NCI-H82 (cell line): ENCODE measurements around the gene PCDHGA7.
"Not testable (repeated sequence)": the region's sequence is repeated elsewhere in the genome, so short reads cannot be mapped to it uniquely, and the experiment has no call there.

ENCODE experiments used
- DNase-seq: peaks from one replicate; lab custom pipeline; 2025; lab: John Stamatoyannopoulos, UW

PCDHGA7 gene

DNA sequence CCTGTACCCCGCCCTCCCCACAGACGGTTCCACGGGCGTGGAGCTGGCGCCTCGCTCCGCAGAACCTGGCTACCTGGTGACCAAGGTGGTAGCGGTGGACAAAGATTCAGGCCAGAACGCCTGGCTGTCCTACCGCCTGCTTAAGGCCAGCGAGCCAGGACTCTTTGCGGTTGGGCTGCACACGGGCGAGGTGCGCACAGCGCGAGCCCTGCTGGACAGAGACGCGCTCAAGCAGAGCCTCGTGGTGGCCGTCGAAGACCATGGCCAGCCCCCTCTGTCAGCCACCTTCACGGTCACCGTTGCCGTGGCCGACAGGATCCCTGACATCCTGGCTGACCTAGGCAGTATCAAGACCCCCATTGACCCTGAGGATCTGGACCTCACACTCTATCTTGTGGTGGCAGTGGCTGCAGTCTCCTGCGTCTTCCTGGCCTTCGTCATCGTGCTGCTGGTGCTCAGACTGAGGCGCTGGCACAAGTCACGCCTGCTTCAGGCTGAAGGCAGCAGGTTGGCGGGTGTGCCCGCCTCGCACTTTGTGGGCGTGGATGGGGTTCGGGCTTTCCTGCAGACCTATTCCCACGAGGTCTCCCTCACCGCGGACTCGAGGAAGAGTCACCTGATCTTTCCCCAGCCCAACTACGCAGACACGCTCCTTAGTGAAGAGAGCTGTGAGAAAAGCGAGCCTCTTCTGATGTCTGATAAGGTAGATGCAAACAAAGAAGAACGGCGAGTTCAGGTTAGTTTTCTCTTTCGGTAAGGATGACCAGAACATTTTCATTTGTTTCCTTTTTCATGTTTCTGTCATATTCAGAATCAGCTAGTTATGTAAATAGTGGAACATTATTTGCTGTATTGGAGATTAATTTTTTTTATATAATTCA, 16.3 kb upstream of the PCDHGA7 start:
- DNase-seq = no peak

DNA sequence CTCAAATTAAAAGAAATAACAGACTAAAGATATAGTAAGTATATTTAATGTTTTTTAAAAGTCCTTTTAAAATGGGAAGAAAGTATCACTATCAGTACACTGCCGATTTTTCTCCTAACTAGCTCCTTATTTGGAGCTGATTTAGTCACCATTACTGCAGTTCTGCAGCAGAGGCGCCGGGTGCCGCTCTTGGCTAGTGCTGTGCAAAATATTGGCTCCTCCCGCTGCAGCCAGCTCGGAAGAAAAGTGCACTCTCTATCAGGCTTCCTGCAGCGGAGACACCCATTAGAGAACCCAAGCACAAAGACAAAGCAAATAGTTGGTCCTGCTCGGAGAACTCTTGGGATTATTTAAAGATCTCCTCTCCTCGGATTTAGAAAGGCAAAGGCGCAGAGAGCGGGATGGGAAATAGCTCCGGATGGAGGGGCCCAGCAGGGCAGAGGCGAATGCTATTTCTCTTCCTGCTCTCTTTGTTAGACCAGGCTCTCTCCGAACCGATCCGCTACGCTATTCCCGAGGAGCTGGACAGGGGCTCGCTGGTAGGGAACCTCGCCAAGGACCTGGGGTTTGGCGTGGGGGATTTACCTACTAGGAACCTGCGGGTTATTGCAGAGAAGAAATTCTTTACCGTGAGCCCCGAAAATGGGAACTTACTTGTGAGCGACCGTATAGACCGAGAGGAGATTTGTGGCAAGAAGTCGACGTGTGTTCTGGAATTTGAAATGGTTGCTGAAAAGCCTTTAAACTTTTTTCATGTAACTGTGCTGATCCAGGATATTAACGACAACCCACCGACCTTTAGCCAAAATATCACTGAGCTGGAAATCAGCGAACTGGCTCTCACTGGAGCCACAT, 12.3 kb upstream of the PCDHGA7 start, which contains the start of gene PCDHGB3:
Gene PCDHGB3 (plus strand): TSS at position 249 of the 855 bp plus-strand sequence. CDS start 153 bp downstream, at position 402.
- DNase-seq = peak; percentile 0

DNA sequence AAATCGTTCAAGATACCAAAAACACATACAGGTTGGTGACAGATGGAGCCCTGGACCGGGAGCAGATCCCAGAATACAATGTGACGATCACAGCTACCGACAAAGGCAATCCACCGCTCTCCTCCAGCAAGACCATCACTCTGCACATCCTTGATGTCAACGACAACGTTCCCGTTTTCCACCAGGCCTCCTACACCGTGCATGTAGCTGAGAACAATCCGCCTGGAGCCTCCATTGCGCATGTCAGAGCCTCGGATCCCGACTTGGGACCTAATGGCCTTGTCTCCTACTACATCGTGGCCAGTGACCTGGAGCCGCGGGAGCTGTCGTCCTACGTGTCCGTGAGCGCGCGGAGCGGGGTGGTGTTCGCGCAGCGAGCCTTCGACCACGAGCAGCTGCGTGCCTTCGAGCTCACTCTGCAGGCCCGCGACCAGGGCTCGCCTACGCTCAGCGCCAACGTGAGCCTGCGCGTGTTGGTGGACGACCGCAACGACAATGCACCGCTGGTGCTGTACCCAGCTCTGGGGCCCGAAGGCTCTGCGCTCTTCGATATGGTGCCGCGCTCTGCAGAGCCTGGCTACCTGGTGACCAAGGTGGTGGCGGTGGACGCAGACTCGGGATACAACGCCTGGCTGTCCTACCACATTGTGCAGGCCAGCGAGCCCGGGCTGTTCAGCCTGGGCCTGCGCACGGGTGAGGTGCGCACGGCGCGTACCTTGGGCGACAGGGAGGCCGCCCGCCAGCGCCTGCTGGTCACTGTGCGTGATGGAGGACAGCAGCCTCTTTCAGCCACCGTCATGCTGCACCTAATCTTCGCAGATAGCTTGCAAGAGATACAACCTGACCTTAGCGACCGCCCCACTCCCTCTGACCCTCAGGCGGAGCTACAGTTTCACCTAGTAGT, 10.7 kb upstream of the PCDHGA7 start:
- no peak for DNase-seq

DNA sequence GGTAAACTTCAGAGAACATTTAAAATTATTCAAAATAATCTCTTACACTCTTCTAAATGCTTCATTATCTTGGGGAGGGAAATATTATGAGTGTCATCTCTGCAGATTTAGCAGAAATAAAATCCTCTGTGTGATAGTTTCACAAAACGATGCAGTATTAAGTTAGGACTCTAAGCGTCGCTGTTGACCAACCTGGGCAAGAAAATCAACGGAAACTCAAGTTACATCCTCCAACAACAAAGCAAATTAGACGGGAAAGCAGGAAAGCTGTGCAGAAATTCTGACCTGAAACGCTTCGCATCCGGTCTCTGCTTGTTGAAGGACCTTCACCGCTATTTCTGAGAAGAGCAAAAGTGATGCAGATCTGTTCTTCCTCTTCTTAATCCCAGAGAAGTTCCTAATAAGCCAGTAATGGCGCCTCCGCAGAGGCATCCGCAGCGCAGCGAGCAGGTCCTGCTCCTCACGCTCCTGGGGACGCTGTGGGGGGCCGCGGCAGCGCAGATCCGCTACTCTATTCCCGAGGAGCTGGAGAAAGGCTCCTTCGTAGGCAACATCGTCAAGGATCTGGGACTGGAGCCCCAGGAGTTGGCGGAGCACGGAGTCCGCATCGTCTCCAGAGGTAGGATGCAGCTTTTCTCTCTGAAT, 8.7 kb upstream of the PCDHGA7 start, which contains the start of gene PCDHGA6:
Gene PCDHGA6 (plus strand): TSS at position 219 of the 645 bp plus-strand sequence. CDS start 193 bp downstream, at position 412.
- DNase-seq = no peak

DNA sequence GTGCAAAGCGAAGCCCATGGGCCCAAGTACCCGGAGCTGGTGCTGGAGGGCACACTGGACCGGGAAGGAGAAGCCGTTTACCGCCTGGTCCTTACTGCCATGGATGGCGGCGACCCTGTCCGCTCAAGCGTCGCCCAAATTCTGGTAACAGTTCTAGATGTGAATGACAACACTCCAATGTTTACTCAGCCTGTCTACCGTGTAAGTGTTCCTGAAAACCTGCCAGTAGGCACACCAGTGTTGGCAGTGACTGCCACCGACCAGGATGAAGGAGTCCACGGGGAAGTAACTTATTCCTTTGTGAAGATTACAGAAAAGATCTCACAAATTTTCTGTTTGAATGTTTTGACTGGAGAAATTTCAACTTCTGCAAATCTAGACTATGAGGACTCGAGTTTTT, 7.9 kb upstream of the PCDHGA7 start:
- no peak for DNase-seq

DNA sequence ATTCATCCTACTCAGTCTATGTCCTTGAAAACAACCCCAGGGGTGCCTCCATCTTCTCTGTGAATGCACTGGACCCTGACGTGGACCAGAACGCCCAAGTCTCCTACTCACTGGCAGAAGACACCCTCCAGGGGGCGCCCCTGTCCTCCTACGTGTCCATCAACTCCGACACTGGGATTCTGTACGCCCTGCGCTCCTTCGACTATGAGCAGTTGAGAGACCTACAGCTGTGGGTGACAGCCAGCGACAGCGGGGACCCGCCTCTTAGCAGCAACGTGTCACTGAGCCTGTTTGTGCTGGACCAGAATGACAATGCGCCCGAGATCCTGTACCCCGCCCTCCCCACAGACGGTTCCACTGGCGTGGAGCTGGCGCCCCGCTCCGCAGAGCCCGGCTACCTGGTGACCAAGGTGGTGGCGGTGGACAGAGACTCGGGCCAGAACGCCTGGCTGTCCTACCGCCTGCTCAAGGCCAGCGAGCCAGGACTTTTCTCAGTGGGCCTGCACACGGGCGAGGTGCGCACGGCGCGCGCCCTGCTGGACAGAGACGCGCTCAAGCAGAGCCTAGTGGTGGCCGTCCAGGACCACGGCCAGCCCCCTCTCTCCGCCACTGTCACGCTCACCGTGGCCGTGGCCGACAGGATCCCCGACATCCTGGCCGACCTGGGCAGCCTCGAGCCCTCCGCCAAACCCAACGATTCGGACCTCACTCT, 6.9 kb upstream of the PCDHGA7 start:
- not testable (repeated sequence) for DNase-seq

DNA sequence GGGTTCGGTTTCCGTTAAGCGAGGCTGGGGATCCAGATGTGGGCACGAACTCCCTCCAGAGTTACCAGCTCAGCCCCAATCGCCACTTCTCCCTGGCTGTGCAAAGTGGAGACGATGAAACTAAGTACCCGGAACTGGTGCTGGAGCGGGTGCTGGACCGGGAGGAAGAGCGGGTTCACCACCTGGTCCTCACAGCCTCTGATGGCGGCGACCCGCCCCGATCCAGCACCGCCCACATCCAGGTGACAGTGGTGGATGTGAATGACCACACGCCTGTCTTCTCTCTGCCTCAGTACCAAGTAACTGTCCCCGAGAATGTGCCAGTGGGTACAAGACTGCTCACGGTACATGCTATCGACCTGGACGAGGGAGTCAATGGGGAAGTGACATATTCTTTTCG, 803 bp downstream of the PCDHGA7 start:
- no peak for DNase-seq

DNA sequence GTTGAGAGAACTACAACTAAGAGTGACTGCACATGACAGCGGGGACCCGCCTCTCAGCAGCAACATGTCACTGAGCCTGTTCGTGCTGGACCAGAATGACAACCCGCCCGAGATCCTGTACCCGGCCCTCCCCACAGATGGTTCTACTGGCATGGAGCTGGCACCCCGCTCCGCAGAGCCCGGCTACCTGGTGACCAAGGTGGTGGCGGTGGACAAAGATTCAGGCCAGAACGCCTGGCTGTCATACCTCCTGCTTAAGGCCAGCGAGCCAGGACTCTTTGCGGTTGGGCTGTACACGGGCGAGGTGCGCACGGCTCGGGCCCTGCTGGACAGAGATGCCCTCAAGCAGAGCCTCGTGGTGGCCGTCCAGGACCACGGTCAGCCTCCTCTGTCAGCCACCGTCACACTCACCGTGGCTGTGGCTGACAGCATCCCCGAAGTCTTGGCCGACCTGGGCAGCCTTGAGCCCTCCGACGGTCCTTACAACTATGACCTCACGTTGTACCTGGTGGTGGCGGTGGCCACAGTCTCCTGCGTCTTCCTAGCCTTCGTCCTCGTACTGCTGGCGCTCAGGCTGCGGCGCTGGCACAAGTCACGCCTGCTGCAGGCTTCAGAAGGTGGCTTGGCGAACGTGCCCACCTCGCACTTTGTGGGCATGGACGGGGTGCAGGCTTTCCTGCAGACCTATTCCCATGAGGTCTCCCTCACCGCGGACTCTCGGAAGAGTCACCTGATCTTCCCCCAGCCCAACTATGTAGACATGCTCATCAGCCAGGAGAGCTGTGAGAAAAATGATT, 2.1 kb downstream of the PCDHGA7 start:
- no peak for DNase-seq

DNA sequence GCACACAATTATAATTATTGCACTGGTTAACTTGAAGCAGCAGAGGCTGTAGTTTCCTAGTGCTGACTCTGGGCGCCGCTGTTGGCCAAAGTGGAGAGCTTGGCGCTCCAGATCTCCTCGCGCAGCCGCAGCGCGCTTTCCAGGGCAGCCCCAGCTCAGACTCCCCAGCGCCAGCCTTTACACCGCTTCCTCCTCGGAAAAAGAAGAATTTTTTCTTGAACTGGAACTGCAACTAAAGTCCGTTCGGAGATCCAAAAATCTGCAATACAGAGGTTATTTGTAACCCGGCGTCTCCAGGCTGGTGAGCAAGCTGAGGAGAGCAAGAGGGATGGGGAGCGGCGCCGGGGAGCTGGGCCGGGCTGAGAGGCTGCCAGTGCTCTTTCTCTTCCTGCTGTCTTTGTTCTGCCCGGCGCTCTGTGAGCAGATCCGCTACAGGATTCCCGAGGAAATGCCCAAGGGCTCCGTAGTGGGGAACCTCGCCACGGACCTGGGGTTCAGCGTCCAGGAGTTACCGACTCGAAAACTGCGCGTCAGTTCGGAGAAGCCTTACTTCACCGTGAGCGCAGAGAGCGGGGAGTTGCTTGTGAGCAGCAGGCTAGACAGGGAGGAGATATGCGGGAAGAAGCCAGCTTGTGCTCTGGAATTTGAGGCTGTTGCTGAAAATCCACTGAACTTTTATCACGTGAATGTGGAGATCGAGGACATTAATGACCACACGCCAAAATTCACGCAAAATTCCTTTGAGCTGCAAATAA, 5.2 kb downstream of the PCDHGA7 start, which contains the start of gene PCDHGB4:
Gene PCDHGB4 (plus strand): TSS at position 142 of the 755 bp plus-strand sequence. CDS start 187 bp downstream, at position 329.
- DNase-seq = peak; percentile 7

DNA sequence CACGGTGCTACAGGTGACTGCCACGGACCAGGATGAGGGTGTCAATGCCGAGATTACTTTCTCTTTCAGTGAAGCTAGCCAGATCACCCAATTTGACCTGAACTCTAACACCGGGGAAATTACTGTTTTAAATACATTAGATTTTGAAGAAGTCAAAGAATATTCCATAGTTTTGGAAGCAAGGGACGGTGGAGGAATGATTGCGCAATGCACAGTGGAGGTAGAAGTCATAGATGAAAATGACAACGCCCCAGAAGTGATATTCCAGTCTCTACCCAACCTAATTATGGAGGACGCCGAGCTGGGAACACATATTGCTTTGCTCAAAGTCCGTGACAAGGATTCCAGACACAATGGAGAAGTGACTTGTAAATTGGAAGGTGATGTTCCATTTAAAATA, 6.1 kb downstream of the PCDHGA7 start:
- DNase-seq = no peak

DNA sequence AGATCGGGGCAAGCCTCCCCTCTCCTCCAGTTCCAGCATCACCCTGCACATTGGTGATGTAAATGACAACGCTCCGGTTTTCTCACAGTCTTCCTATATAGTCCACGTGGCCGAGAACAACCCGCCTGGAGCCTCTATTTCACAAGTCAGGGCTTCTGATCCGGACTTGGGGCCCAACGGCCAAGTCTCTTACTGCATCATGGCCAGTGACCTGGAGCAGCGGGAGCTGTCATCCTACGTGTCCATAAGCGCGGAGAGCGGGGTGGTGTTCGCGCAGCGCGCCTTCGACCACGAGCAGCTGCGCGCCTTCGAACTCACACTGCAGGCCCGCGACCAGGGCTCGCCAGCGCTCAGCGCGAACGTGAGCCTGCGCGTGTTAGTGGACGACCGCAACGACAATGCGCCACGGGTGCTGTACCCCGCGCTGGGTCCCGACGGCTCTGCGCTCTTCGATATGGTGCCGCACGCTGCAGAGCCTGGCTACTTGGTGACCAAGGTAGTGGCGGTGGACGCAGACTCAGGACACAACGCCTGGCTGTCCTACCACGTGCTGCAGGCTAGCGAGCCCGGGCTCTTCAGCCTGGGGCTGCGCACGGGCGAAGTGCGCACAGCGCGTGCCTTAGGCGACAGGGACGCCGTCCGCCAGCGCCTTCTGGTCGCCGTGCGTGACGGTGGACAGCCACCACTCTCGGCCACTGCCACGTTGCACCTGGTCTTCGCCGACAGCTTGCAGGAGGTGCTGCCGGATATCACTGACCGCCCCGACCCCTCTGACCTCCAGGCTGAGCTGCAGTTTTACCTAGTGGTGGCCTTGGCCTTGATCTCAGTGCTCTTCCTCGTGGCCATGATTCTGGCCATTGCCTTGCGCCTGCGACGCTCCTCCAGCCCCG, 6.9 kb downstream of the PCDHGA7 start:
- no peak for DNase-seq

DNA sequence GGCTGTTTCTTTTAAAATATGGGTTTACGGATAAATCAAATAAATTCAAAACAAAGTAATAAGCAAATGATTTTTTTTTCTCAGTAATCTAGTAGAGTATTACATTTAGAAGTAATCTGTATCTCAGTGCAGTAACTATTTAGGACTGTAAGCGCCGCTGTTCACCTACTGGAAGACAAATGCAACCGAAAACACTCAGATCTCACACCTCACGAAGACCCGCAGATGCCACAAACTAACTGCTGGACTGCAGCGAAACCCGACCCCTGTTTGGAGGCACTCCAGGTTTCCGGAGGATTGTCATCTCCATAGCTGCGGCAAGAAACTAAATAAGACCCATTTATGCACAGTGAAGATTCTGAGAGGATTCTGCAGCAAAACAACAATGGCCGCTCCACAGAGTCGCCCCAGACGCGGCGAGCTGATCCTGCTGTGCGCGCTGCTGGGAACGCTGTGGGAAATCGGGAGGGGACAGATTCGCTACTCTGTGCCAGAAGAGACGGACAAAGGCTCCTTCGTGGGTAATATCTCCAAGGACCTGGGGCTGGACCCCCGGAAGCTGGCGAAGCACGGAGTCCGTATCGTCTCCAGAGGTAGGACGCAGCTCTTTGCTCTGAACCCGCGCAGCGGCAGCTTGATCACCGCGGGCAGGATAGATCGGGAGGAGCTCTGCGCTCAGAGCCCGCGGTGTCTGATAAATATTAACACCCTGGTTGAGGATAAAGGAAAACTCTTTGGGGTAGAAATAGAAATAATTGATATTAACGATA, 10.1 kb downstream of the PCDHGA7 start, which contains the start of gene PCDHGA8:
Gene PCDHGA8 (plus strand): TSS at position 205 of the 770 bp plus-strand sequence. CDS start 181 bp downstream, at position 386.
- no peak for DNase-seq

DNA sequence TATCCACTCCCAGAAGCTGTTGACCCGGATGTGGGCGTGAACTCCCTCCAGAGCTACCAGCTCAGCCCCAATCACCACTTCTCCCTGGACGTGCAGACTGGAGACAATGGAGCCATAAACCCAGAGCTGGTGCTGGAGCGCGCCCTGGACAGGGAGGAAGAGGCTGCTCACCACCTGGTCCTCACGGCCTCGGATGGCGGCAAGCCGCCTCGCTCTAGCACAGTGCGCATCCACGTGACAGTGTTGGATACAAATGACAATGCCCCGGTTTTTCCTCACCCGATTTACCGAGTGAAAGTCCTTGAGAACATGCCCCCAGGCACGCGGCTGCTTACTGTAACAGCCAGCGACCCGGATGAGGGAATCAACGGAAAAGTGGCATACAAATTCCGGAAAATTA, 10.7 kb downstream of the PCDHGA7 start:
- no peak for DNase-seq

DNA sequence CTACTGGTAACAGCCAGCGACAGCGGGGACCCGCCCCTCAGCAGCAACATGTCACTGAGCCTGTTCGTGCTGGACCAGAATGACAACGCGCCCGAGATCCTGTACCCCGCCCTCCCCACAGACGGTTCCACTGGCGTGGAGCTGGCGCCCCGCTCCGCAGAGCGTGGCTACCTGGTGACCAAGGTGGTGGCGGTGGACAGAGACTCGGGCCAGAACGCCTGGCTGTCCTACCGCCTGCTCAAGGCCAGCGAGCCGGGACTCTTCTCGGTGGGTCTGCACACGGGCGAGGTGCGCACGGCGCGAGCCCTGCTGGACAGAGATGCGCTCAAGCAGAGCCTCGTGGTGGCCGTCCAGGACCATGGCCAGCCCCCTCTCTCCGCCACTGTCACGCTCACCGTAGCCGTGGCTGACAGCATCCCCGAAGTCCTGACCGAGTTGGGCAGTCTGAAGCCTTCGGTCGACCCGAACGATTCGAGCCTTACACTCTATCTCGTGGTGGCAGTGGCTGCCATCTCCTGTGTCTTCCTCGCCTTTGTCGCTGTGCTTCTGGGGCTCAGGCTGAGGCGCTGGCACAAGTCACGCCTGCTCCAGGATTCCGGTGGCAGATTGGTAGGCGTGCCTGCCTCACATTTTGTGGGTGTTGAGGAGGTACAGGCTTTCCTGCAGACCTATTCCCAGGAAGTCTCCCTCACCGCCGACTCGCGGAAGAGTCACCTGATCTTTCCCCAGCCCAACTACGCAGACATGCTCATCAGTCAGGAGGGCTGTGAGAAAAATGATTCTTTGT, 12.1 kb downstream of the PCDHGA7 start:
- DNase-seq = not testable (repeated sequence)

DNA sequence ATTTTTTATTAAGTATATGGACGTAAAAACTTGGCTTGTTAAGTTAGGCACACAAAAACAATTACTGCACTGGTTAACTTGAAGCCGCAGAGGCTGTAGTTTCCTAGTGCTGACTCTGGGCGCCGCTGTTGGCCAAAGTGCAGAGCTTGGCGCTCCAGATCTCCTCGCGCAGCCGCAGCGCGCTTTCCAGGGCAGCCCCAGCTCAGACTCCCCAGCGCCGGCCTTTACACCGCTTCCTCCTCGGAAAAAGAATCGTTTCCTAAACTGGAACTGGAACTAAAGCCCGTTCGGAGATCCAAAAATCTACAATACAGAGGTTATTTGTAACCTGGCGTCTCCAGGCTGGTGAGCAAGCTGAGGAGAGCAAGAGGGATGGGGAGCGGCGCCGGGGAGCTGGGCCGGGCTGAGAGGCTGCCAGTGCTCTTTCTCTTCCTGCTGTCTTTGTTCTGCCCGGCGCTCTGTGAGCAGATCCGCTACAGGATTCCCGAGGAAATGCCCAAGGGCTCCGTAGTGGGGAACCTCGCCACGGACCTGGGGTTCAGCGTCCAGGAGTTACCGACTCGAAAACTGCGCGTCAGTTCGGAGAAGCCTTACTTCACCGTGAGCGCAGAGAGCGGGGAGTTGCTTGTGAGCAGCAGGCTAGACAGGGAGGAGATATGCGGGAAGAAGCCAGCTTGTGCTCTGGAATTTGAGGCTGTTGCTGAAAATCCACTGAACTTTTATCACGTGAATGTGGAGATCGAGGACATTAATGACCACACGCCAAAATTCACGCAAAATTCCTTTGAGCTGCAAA, 15.4 kb downstream of the PCDHGA7 start, which contains the start of gene PCDHGB5:
Gene PCDHGB5 (plus strand): TSS at position 192 of the 796 bp plus-strand sequence. CDS start 181 bp downstream, at position 373.
- DNase-seq = not testable (repeated sequence)
